ENCODE data around the gene LRMDA.

LRMDA gene

GRCh38 chr10:76302961-76303630, 871.7 kb downstream of the LRMDA start:
- no peak for DNase-seq

DNA sequence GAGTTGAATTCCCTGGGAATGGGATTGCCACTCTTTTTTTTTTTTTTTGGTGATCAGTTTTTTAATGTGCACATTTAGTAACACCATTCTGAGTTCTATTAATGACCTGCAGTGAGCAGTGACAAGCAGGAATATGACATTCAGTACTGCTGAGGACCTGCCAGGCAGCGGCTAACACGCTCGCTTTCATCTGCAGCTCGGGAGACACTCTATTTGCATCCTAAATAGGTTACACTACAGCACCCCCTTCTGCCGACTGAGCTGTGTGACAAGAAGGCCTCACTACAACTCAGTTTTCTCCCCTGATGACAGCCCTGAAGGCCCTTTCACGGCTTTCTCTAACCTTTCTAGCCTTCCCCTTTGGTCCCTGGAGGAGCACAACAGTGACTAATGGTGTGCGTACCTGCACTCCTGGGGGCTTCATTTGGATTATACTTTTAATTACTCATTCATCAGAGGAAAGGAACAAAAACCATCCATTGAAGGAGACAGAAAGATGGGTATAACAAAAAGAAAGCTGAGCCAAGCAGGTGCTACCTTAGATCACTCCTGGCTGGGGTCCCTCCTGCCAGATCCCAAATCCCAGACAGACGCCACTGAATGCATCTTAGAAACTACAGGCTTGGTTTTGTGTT, 872.4 kb downstream of the LRMDA start:
- DNase-seq: no peak

DNA sequence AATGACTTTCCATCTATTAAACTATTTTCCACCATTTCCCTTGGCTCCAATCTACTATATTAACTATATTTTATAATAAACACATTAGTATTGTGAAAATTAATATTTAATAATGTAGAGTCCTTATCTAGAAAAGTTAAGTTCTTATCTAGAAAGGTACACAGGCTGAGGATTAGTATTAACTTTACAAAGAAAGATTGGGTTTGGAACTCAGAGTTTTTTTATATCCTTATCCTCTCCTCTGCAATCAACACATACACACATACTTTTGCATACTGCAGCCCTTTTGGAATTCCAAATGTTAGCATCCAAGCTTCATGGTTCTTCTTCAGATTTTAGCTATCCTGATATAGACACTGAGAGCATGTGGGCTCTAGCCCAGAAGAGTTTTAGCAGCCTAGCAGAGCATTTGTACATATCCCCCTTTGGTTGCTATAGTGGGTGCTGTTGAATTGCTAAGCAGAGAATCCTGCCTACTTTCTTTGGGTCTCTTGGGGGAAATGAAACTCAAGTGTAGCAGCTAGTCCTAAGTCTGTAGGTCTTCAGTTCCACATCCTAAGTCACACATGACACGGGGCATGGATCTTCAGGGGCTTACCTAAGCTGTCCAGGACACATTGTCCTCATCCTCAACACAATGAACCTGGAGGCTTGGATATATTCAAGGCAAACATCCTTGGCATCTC, 874.6 kb downstream of the LRMDA start:
- no peak for DNase-seq

- DNase-seq: no peak
Measured at GRCh38 chr10:76306856-76307255, 875.4 kb downstream of the LRMDA start.

DNA sequence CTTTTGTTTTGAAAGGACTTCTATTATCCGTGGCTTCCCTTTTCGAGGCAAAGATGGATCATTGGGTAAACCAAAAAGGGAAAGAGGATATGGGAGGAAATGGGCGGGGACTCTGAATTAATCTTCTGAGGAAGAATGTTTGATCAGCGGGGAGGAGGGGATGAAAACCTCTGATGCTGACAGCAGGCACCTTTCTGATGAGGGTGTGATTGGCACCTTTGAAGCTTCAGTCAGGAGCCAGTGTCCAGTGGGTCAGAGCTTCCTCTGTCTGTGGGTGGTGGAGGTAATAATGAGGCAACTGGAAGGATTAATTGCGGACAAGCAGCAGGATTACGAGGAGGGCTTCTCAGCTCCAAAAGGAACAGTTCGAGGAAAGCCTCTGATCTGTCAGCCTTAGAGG, 877.6 kb downstream of the LRMDA start:
- DNase-seq: no peak

DNA sequence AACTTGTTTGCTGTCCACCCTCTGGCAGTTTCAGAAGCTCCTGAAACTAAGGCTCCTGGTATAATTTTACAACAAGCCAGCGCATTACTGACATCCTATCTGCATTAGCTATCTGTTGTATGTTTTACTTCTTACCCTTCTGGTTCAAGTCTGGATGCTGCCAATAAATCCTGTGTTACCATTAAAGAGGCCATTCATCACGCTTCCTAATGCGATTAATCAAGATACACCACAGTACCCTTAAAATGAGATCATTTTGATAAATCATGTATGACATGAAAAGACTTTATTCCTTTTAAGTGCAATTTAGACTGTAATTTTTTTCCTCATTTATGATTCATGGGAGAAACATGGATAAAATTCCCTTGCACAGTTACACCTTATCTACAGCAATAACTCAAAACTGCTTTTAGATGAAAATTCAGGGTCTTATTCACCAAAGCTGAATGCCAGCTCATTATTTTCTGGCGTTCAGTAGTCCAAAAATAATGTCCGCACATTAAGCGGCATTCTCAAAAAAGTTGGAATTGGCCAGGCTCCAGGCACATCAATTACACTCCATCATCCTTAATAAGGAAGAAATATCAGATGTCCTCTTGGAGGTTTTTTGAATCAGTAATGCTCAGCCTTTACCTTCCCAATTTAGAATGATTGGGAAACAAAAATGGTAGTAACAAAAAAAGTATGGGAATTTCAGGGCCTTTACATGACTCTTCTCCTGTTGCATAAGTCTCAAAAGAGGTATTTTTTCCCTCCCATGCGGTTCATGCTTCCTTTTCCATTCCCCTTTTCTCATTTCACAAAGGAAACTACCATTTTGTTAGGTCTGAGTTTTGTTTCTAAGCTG, 878.5 kb downstream of the LRMDA start:
- no peak for DNase-seq

- no peak for DNase-seq
Measured at GRCh38 chr10:76310588-76311080, 879.2 kb downstream of the LRMDA start.

GRCh38 chr10:76311752-76312636, 880.6 kb downstream of the LRMDA start:
- no peak for DNase-seq

DNA sequence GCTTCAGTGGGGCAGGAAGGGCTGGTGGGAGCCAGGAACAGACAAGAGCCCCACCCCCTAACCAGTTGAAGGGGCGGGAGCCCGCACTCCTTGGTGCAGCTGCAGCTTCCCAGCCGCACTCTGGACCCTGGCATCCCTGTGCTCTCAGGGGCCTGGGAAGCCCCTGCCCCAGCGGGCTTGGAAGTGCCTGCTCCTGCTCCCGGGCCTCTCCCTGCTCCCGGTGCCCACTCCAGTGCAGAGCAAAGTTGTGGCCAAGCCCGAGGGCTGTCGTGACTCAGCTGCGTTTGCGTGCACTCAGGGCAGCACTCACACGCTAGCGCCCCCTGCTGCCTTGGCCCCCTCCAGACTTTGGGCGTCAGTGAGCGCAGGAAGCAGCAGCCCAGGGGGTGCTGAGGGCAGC, 883.8 kb downstream of the LRMDA start:
- no peak for DNase-seq

DNA sequence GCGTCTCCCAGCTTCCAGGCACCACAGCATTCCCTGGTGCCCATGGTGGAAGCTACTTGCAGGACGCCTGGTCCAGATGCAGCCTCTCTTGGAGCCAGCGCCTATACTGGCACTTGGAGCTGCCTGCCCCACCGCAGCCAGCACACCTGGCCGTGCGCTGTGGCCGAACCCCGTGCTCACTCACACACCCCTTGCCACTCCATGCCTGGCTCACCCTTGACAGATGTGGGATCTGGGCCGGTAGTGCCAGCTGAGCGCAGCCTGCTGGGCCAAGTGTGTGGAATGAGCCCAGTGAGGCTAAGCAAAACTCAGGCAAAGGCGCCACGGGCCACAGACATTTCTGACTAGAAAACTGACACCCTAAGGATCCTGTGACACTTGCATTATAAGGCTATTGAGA, 884.8 kb downstream of the LRMDA start:
- no peak for DNase-seq

GRCh38 chr10:76317078-76317477, 885.7 kb downstream of the LRMDA start:
- no peak for DNase-seq

DNA sequence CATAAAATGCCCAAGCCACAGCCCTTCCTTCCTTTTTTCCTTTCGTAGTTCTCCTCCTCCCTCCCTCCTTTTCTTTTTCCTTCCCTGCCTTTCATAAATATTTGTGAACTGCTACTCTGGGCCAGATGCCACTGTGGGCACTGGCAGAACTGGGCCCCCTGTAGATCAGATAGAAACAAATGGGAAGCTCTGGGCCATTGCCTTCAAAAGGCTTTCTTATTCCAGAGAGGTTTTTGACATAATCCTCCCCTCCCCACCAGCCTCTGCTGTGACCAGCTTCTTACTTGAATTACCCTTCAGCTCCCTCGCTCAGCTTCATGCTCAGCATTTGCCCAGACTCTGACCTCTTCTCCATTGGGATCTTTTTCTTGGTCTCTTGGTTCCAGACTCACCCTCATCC, 886.8 kb downstream of the LRMDA start:
- no peak for DNase-seq

DNA sequence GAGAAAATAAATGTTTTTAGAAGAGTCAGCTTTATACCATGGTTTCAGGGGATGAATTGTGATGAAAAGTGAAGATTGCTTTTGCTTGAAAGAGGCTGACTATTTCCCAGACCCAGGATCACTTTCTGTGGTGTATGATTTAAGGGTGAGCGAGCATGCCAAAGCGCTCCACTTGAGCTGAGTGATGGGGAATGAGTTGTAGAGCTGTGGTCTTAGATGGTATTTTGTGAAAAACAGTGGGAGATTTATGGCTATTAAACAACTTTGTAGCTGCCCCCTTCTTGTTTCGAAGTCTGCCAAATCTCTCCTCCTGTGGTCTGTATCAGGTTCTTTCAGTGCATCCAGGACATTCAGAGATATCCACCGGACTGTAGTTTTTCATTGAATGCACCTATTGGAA, 888.2 kb downstream of the LRMDA start:
- DNase-seq: no peak

DNA sequence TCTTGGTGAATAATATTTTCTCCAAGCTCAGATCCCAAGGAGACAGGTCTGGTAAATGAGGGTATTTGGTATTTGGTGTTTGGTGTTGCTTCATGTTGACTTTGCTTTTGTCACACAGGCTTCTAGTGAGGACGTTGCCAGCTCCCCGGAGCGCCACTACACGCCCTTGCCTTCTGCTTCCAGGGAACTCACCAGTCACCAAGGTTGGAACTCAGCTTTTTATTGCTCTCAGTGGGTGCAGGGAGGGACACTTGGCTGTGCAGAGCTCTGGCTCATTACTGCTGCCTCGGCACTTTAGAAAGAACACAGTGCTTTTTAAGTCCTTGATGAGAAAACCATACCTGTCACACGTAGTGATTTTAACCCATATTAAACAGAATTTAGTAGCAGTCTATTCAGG, 892.9 kb downstream of the LRMDA start:
- DNase-seq: no peak

- no peak for DNase-seq
Measured at GRCh38 chr10:76327441-76327840, 896.0 kb downstream of the LRMDA start.

DNA sequence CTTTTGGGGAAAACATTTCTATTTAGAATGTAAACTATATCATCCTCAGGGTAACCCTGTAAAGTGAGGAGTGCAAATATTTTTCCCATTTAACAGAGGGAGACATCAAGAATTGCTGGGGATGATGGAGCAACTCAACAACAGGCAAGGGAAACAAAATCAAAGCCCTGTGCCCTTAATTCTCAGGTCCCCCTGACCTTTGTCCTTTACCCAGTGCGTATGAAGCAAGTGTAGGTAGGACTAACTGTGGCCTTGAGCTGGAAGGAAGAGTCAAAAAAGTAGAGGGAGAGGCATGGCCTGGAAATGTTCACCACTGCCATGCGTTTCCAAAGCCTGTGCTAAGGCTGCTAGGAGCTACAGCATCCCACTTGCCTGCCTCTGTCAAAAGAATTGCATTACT, 896.9 kb downstream of the LRMDA start:
- DNase-seq: no peak

- DNase-seq: no peak
Measured at GRCh38 chr10:76329891-76330575, 898.6 kb downstream of the LRMDA start.

GRCh38 chr10:76331742-76332141, 900.3 kb downstream of the LRMDA start:
- no peak for DNase-seq

GRCh38 chr10:76333326-76333725, 901.9 kb downstream of the LRMDA start:
- DNase-seq: no peak

DNA sequence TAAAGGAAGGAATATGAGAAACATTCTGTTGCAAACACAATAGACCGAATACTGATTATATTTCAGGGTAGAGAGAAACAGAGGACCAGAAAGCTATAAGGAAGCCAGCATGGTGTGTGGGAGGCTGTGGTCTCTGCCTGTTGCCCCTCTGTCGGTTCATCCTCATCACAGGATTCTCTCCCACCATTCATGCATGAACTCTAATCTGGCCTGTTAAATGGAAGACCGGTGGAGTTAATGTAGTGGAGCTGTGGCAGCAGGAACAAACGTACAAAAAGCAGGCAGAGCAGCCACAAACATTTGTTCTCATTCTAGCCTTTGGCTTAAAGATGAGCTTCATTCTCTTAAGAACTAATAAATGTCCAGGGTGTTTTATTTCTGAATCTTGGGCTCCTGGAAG, 902.4 kb downstream of the LRMDA start:
- no peak for DNase-seq

- no peak for DNase-seq
Measured at GRCh38 chr10:76334255-76334654, 902.8 kb downstream of the LRMDA start.
